Measurements from ENCODE around the gene FUNDC2. TPM values are rescaled to one million over a fixed set of nuclear protein-coding genes. Genes with fewer than 3 reads are reported as not detected.
"Not testable (repeated sequence)": the region's sequence is repeated elsewhere in the genome, so short reads cannot be mapped to it uniquely, and the experiment has no call there.

Gene FUNDC2
- total and polyA plus RNA-seq, 12 donors: 71.5 to 210 (median 113) TPM

GRCh38 chrX:155000841-155001240, 25.8 kb upstream of the FUNDC2 start:
- no peak overlapping the region for H3K4me3 ChIP-seq
- no peaks in the 10 kb centered on the region for H3K4me1 ChIP-seq (replicated peaks in 1 of 2)
- no peak for DNase-seq
- intact Hi-C loops (cut with DNase I): no loop called here
- H3K36me3 ChIP-seq (replicated peaks in 1 of 2): no peaks in the 10 kb centered on the region
- no peaks in the 10 kb centered on the region for H3K27me3 ChIP-seq
- TF ChIP-seq CTCF (IDR thresholded peaks at IDR 0.05): no peak
- 68 to 100% (median 82%) methylated on average over 1 of the region's 1 CpG for WGBS, 4 donors
- H3K27ac ChIP-seq: no peak overlapping the region
- H3K9me3 ChIP-seq (replicated peaks in 1 of 3): no peaks in the 10 kb centered on the region

GRCh38 chrX:155001873-155002272, 24.8 kb upstream of the FUNDC2 start:
- intact Hi-C loops (cut with DNase I): no loop called here

GRCh38 chrX:155005190-155005589, 21.5 kb upstream of the FUNDC2 start:
- Histone ChIP-seq H3K9me3 (replicated peaks in 1 of 3) (no peaks in the 10 kb centered on the region), H3K27ac (peak overlapping the region in 1 of 5 donors; percentile 10), H3K4me3 (no peak overlapping the region), H3K36me3 (replicated peaks in 1 of 2) (no peaks in the 10 kb centered on the region), H3K4me1 (replicated peaks in 1 of 2) (peaks cover 0 to 14% of the 10 kb centered on the region in 2 donors), H3K27me3 (no peaks in the 10 kb centered on the region)
- DNase-seq: no peak
- no peak for TF ChIP-seq CTCF (IDR thresholded peaks at IDR 0.05)
- no peak for TF ChIP-seq POLR2A (IDR thresholded peaks at IDR 0.05)
- 50 to 80% (median 74%) methylated on average over 2 of the region's 2 CpGs for WGBS, 4 donors
- intact Hi-C loops (cut with DNase I): no loop called here

More at GRCh38 chrX:155001873-155002272, 24.8 kb upstream of the FUNDC2 start:
- no peak overlapping the region for H3K4me3 ChIP-seq
- no peak for DNase-seq
- H3K27ac ChIP-seq: no peak overlapping the region
- TF ChIP-seq CTCF (IDR thresholded peaks at IDR 0.05) (no peak), POLR2A (IDR thresholded peaks at IDR 0.05) (no peak)
- no peaks in the 10 kb centered on the region for H3K27me3 ChIP-seq
- H3K9me3 ChIP-seq (replicated peaks in 1 of 3): no peaks in the 10 kb centered on the region
- no peaks in the 10 kb centered on the region for H3K36me3 ChIP-seq (replicated peaks in 1 of 2)
- no peaks in the 10 kb centered on the region for H3K4me1 ChIP-seq (replicated peaks in 1 of 2)
- WGBS, 4 donors: 79 to 89% (median 83%) methylated on average over 4 of the region's 4 CpGs

- H3K9me3 ChIP-seq (replicated peaks in 1 of 3); DNase-seq; H3K27ac ChIP-seq; H3K4me3 ChIP-seq; H3K27me3 ChIP-seq; intact Hi-C loops (cut with DNase I); H3K36me3 ChIP-seq (replicated peaks in 1 of 2): not testable (repeated sequence)
- no CpG with 5 or more reads among the region's 10 CpGs for WGBS, 4 donors
- peaks cover 7 to 21% of the 10 kb centered on the region in 2 donors for H3K4me1 ChIP-seq (replicated peaks in 1 of 2)
Observed at GRCh38 chrX:155006379-155006778, 20.3 kb upstream of the FUNDC2 start.

- Histone ChIP-seq H3K4me1 (replicated peaks in 1 of 2) (peaks cover 7 to 21% of the 10 kb centered on the region in 2 donors), H3K27ac (peak overlapping the region in 3 of 5 donors; percentile 15 to 78 (median 77))
- H3K9me3 ChIP-seq (replicated peaks in 1 of 3); intact Hi-C loops (cut with DNase I); H3K36me3 ChIP-seq (replicated peaks in 1 of 2); H3K27me3 ChIP-seq; H3K4me3 ChIP-seq: not testable (repeated sequence)
- DNase-seq: peak in 1 of 7 donors; percentile 56
- 20 to 57% (median 50%) methylated on average over 5 to 7 of the region's 11 CpGs for WGBS, 4 donors
Observed at GRCh38 chrX:155006913-155007671, 19.6 kb upstream of the FUNDC2 start.

GRCh38 chrX:155008578-155008977, 18.1 kb upstream of the FUNDC2 start:
- DNase-seq; intact Hi-C loops (cut with DNase I); H3K36me3 ChIP-seq (replicated peaks in 1 of 2); H3K27me3 ChIP-seq; H3K4me3 ChIP-seq; H3K9me3 ChIP-seq (replicated peaks in 1 of 3): not testable (repeated sequence)
- Histone ChIP-seq H3K4me1 (replicated peaks in 1 of 2) (peaks cover 7 to 21% of the 10 kb centered on the region in 2 donors), H3K27ac (peak overlapping the region in 1 of 5 donors; percentile 77)
- 95 to 100% (median 97%) methylated on average over 3 of the region's 12 CpGs for WGBS, 4 donors

Data from adrenal gland (tissue), 12 donors.